Fibroblast of lung (primary cell): ENCODE measurements around the gene PSMD11. TPM values are rescaled to one million over a fixed set of nuclear protein-coding genes. Genes with fewer than 3 reads are reported as not detected.

Source experiments
- DNase-seq, 2 donors: peaks; one replicate each; pipeline versions ENCODE4 v3.0.0 to v3.0.0-alpha.2; 2010; ENCODE audit warnings: low read depth in 2 of 2
- H2AFZ ChIP-seq: 2 replicates; pipeline ENCODE4 v1.5.1; 2012; ENCODE audit warnings: low read length, control low read depth, inconsistent platforms
- H3K27ac ChIP-seq: 2 replicates; pipeline ENCODE4 v1.5.1; 2011; ENCODE audit warnings: low read length, control low read depth; ENCODE audit not compliant: insufficient read depth
- H3K27me3 ChIP-seq: 2 replicates; pipeline ENCODE4 v1.5.1; 2011; ENCODE audit warnings: mild to moderate bottlenecking, low read length; ENCODE audit not compliant: control insufficient read depth, insufficient read depth
- H3K36me3 ChIP-seq: 2 replicates; pipeline ENCODE4 v1.5.1; 2011; ENCODE audit warnings: low read length; ENCODE audit not compliant: control insufficient read depth, insufficient read depth
- H3K4me1 ChIP-seq: 2 replicates; pipeline ENCODE4 v1.5.1; 2011; ENCODE audit warnings: low read length; ENCODE audit not compliant: control insufficient read depth, insufficient read depth; ENCODE audit errors: extremely low read depth
- H3K4me2 ChIP-seq: 2 replicates; pipeline ENCODE4 v1.5.1; 2011; ENCODE audit warnings: low read length, control low read depth; ENCODE audit not compliant: insufficient read depth; ENCODE audit errors: extremely low read depth
- H3K4me3 ChIP-seq, 4 experiments: fragments of 200-600 bp in 1 of 4; sonication (generic) in 1 of 4; replicated peaks in 1 of 4; 2 replicates each; pipeline ENCODE4 v1.5.1; 2011 to 2016; ENCODE audit warnings: low read length in 4 of 4, low read depth in 3 of 4, mild to moderate bottlenecking in 3 of 4, control low read depth in 2 of 4, inconsistent platforms in 1 of 4, mixed read lengths in 1 of 4; ENCODE audit not compliant: insufficient read depth in 1 of 4; ENCODE audit errors: control extremely low read depth in 1 of 4
- H3K79me2 ChIP-seq: 2 replicates; pipeline ENCODE4 v1.5.1; 2012; ENCODE audit warnings: mild to moderate bottlenecking, low read length, inconsistent platforms; ENCODE audit not compliant: control insufficient read depth, insufficient read depth
- H3K9ac ChIP-seq: 2 replicates; pipeline ENCODE4 v1.5.1; 2011; ENCODE audit warnings: mild to moderate bottlenecking, low read length, control low read depth; ENCODE audit not compliant: insufficient read depth
- H3K9me3 ChIP-seq: 2 replicates; pipeline ENCODE4 v1.5.1; 2012; ENCODE audit warnings: low read depth, low read length; ENCODE audit not compliant: control insufficient read depth, insufficient read depth
- H4K20me1 ChIP-seq: 2 replicates; pipeline ENCODE4 v1.5.1; 2011; ENCODE audit warnings: low read length; ENCODE audit not compliant: control insufficient read depth, insufficient read depth; ENCODE audit errors: extremely low read depth
- CTCF ChIP-seq, 2 donors: IDR thresholded peaks in 1 of 2; conservative IDR thresholded peaks in 1 of 2; 1 replicate in 1 of 2; 2 replicates in 1 of 2; pipeline ENCODE4 v1.5.1; 2011 to 2012; ENCODE audit warnings: low read length in 2 of 2, control low read depth in 1 of 2, inconsistent platforms in 1 of 2, low read depth in 1 of 2, mild to moderate bottlenecking in 1 of 2
- EZH2 ChIP-seq: IDR thresholded peaks from 2 replicates; pipeline ENCODE4 v1.5.1; 2012; ENCODE audit warnings: low read length, control low read depth, mild to moderate bottlenecking; ENCODE audit errors: missing control alignments
- polyA plus RNA-seq, 2 donors: library from polyadenylated mRNA; depleted of rRNA in 1 of 2; stranded (reverse) in 1 of 2; unstranded in 1 of 2; fragments of >200 nt; gene quantifications; 2 replicates each; pipeline ENCODE4 v1.2.1, GENCODE V29; 2011 to 2012; ENCODE audit warnings: missing spikeins in 1 of 2
- total RNA-seq: library from RNA; depleted of rRNA; stranded (reverse); fragments of >200 nt; gene quantifications from 2 replicates; pipeline ENCODE4 v1.2.1, GENCODE V29; 2014

PSMD11 gene
- total and polyA plus RNA-seq, 2 donors (not counting 1 experiment from before 2014, with no cell fraction given), result 74.1 to 77.9 TPM

DNA sequence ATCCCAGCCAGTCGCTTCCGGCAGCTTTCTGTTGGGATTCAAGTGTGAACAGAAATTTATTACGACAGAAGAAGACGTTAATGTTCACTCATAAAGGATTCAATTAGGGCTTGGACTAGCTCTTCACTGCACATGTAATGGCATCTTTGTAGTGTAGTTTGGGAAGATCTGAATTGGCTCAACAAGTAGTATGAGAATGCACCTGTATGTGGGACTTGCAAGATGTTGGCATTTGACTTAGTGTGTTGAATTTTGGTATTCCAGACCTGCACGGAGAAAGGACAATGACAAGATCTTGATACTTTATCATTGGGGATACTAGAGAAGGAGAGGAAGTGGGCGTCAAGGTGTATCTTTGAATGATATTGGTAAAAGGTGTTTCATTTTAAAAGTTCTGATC is 1.2 kb downstream of the PSMD11 start:
- Histone ChIP-seq H3K9me3 (no peaks in the 10 kb centered on the region), H3K27me3 (no peaks in the 10 kb centered on the region), H2AFZ (no peak overlapping the region), H4K20me1 (peaks cover 2% of the 10 kb centered on the region), H3K4me1 (no peaks in the 10 kb centered on the region), H3K79me2 (peaks cover 52% of the 10 kb centered on the region), H3K27ac (peak overlapping the region; percentile 83), H3K4me2 (peak overlapping the region; percentile 88), H3K36me3 (peaks cover 4% of the 10 kb centered on the region), H3K9ac (no peak overlapping the region), H3K4me3 (peak overlapping the region; percentile 78 to 95 (median 88))
- DNase-seq, result no peak
- TF ChIP-seq EZH2 (no peak), CTCF (conservative IDR thresholded peaks at IDR 0.05 in 1 of 2, IDR thresholded peaks at IDR 0.05 in 1 of 2; ENCODE audit: low read depth in 1 of 2, low read length in 2 of 2) (no peak)

DNA sequence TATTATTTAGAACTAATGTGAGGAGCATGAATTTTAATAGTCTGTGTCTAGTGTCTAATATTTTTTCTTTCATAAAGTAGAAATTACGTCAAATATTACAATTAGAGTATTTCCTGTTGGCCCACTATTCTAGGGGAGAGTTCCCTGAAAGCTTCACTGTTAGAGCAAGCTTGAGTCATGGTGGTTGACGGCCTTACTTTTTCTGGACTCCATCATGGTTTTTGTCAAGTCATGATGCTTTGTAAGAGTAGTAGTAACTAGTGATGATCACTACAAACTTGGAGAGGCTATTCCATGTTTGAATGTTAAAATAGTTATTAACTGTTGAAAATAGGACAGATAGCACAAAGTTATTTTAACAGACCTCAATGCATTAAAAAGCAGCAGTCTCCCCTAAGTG is 1.7 kb downstream of the PSMD11 start:
- Histone ChIP-seq H3K4me2 (peak overlapping the region; percentile 88), H3K4me3 (peak overlapping the region in 3 of 4 experiments; percentile 78 to 95 (median 91)), H3K9me3 (no peaks in the 10 kb centered on the region), H2AFZ (no peak overlapping the region), H3K4me1 (no peaks in the 10 kb centered on the region), H3K36me3 (peaks cover 4% of the 10 kb centered on the region), H3K27ac (no peak overlapping the region), H3K9ac (no peak overlapping the region), H4K20me1 (peaks cover 2% of the 10 kb centered on the region), H3K27me3 (no peaks in the 10 kb centered on the region), H3K79me2 (peaks cover 52% of the 10 kb centered on the region)
- DNase-seq, result peak; percentile 21 to 62
- TF ChIP-seq CTCF (conservative IDR thresholded peaks at IDR 0.05 in 1 of 2, IDR thresholded peaks at IDR 0.05 in 1 of 2; ENCODE audit: low read depth in 1 of 2, low read length in 2 of 2) (no peak), EZH2 (no peak)

DNA sequence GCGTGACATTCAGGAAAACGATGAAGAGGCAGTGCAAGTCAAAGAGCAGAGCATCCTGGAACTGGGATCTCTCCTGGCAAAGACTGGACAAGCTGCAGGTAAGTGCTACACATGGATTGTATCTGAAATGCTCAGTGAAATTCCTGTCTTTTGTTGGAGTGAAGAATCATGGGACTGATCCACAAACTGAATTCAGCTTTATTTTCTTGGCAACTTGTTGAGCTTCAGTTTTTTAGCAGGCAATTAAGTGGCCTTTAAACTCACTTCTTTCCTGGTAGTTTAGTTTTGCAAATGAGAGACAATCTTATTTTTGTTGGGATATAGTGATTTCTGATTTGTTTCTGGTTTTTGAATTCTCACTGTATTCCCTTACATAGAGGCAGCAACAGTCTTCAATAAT is 2.6 kb downstream of the PSMD11 start:
- TF ChIP-seq EZH2 (no peak), CTCF (conservative IDR thresholded peaks at IDR 0.05 in 1 of 2, IDR thresholded peaks at IDR 0.05 in 1 of 2; ENCODE audit: low read depth in 1 of 2, low read length in 2 of 2) (no peak)
- no peak overlapping the region for H3K27ac ChIP-seq
- no peaks in the 10 kb centered on the region for H3K9me3 ChIP-seq
- no peak overlapping the region for H3K4me3 ChIP-seq
- no peak for DNase-seq
- no peak overlapping the region for H3K9ac ChIP-seq
- H3K79me2 ChIP-seq, result peaks cover 52% of the 10 kb centered on the region
- H3K4me1 ChIP-seq, result no peaks in the 10 kb centered on the region
- no peaks in the 10 kb centered on the region for H3K27me3 ChIP-seq
- H4K20me1 ChIP-seq, result peaks cover 2% of the 10 kb centered on the region
- peaks cover 6% of the 10 kb centered on the region for H3K36me3 ChIP-seq
- no peak overlapping the region for H2AFZ ChIP-seq
- no peak overlapping the region for H3K4me2 ChIP-seq
